Left lung (tissue), 10 donors: ENCODE measurements around the gene NELFE. TPM values are rescaled to one million over a fixed set of nuclear protein-coding genes. Genes with fewer than 3 reads are reported as not detected.
"Not testable (repeated sequence)": the region's sequence is repeated elsewhere in the genome, so short reads cannot be mapped to it uniquely, and the experiment has no call there.

ENCODE experiments used
- ATAC-seq: fragments of 200-7000 bp; cut with Tn5 transposase; one replicate; pipeline ENCODE4 v1.9.1; 2020; ENCODE audit warnings: moderate library complexity
- DNase-seq, 4 donors: peaks; one replicate each; pipeline ENCODE4 v3.0.0-alpha.2; 2013 to 2020
- H3K27ac ChIP-seq, 2 donors: fragments of 200-600 bp; sonication (generic) in 1 of 2; one replicate each; pipeline versions ENCODE4 v1.5.0 to v1.8.0; 2020 to 2021
- H3K27me3 ChIP-seq, 2 donors: fragments of 200-600 bp; sonication (generic) in 1 of 2; one replicate each; pipeline versions ENCODE4 v1.5.0 to v1.8.0; 2020 to 2021
- H3K36me3 ChIP-seq, 2 donors: fragments of 200-600 bp; sonication (generic) in 1 of 2; one replicate each; pipeline versions ENCODE4 v1.5.0 to v1.8.0; 2020 to 2021
- H3K4me1 ChIP-seq, 2 donors: fragments of 200-600 bp; one replicate each; pipeline ENCODE4 v1.8.0; 2021
- H3K4me3 ChIP-seq, 2 donors: fragments of 200-600 bp; sonication (generic) in 1 of 2; one replicate each; pipeline versions ENCODE4 v1.5.0 to v1.8.0; 2020 to 2021; ENCODE audit warnings: mild to moderate bottlenecking in 1 of 2
- H3K9me3 ChIP-seq, 2 donors: fragments of 200-600 bp; sonication (generic) in 1 of 2; one replicate each; pipeline versions ENCODE4 v1.5.0 to v1.8.0; 2020 to 2021
- intact Hi-C, 2 donors: fragments of 100-400 bp; cut with DNase I; formaldehyde crosslinking; loops; one replicate each; pipeline versions ENCODE4 v1.11.2 to v1.14.2; 2022
- polyA plus RNA-seq, 6 donors: library from polyadenylated mRNA; unstranded; fragments of 120-200 nt; gene quantifications; one replicate each; pipeline ENCODE4 v1.2.1, GENCODE V29; 2013; ENCODE audit not compliant: insufficient read length in 6 of 6
- total RNA-seq, 2 donors: library from RNA; stranded (reverse); fragmentation: NEBNext Ultra II Directional; extraction: Animal tissue kit (Norgen Biotek cat#: 25700); gene quantifications; one replicate each; pipeline ENCODE4 v1.2.1, GENCODE V29; 2021
- TF ChIP-seq, protein P1 (sequence below), 2 donors: fragments of 200-600 bp; sonication (generic) in 1 of 2; IDR thresholded peaks; one replicate each; pipeline versions ENCODE4 v1.5.0 to v1.8.0; 2021; ENCODE audit warnings: antibody characterized with exemption in 2 of 2
- donor health status: DM: no; HTN: yes; CAD: no.
- donor health status: DM: no; HTN: no; CAD: no.

The NELFE gene
- total and polyA plus RNA-seq, 8 donors, result 42.9 to 93.0 (median 81.4) TPM

DNA sequence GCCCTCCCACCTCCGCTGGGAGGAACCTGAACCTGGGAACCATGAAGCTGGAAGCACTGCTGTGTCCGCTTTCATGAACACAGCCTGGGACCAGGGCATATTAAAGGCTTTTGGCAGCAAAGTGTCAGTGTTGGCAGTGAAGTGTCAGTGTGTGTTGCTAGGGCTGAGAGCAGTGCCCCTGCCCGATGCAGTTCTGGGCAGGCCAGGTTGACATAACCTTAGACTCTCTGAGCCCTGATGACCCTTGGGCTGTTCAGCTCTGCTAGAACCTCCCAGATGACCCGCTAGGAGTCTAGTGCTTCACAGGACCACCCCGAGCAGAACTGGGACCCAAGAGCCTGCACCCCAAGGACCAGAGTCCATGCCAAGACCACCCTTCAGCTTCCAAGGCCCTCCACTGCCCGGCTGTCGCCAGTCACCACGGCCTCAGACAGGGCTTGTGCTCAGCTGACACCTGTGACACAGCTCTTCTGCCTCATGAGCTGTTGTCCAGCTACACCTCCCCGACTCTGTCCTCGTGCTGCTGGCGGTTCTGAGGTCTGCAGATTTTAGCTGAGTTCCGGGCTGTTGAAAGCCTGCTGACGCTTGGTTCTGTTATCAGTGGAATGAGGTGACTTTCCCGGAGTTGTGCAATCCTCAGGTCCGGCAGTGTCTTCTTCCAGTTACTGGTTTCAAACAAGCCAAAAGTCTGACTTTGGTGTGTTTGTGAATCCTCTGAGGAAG is 43.9 kb upstream of the NELFE start:
- H3K9me3 ChIP-seq, intact Hi-C loops, DNase-seq, H3K27ac ChIP-seq, H3K4me1 ChIP-seq, H3K36me3 ChIP-seq, H3K4me3 ChIP-seq, H3K27me3 ChIP-seq: not testable (repeated sequence)
- peak; percentile 31 for ATAC-seq

DNA sequence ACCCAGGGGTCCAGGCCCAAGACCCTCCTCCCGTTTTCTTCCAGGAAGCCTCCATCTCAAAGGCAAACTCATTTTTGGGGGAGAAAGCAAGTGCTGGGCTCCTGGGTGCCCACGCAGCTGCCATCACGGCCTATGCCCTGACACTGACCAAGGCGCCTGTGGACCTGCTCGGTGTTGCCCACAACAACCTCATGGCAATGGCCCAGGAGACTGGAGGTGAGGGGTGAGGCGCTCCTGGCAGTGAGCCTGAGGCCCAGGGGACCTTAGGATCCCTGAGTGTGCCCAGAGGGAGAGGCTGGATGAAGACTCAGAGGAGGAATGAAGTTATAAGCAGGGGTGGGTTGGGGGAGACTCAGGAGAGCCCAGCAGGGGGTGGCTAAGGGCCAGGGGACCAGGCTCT is 37.6 kb upstream of the NELFE start:
- intact Hi-C loops, H3K27me3 ChIP-seq, ATAC-seq, H3K36me3 ChIP-seq, H3K27ac ChIP-seq, H3K4me1 ChIP-seq, H3K4me3 ChIP-seq, H3K9me3 ChIP-seq: not testable (repeated sequence)
- DNase-seq, result peak in 1 of 4 donors; percentile 51

DNA sequence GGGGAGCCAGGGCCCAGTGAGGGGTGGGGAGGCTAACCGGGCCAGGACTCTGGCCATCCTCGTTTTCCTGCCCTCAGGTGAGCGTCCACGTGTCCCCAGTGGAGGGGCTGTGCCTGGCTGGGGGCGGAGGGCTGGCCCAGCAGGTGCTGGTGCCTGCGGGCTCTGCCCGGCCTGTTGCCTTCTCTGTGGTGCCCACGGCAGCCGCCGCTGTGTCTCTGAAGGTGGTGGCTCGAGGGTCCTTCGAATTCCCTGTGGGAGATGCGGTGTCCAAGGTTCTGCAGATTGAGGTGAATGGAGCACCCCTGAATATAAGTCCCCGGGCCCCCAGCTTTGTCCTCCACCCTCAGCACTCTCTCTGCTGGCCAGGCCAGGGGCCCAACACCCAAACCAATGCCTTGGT is 35.6 kb upstream of the NELFE start:
- H3K27me3 ChIP-seq, H3K4me1 ChIP-seq, H3K36me3 ChIP-seq, H3K27ac ChIP-seq, intact Hi-C loops, ATAC-seq, H3K4me3 ChIP-seq, H3K9me3 ChIP-seq: not testable (repeated sequence)
- DNase-seq, result peak in 1 of 4 donors; percentile 33

DNA sequence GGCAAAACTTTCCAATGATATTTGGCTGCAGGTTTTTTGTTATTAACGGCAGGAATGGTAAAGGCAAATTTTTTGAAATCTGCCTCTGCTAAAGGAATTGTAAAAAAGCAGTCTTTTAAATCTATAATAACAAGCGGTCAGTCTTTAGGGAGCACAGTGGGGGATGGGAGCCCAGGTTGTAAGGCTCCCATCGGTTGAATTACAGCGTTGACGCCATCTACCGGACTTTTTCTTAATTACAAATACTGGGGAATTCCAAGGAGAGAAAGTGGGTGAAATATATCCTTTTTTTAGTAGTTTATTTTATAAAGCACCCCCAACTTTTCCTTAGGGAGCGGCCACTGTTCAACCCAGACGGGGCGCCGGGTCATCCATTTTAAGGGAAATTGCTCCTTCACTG is 30.6 kb upstream of the NELFE start:
- H3K4me1 ChIP-seq, H3K27me3 ChIP-seq, intact Hi-C loops, H3K36me3 ChIP-seq, H3K9me3 ChIP-seq, H3K4me3 ChIP-seq, H3K27ac ChIP-seq, DNase-seq: not testable (repeated sequence)
- ATAC-seq, result peak; percentile 34

DNA sequence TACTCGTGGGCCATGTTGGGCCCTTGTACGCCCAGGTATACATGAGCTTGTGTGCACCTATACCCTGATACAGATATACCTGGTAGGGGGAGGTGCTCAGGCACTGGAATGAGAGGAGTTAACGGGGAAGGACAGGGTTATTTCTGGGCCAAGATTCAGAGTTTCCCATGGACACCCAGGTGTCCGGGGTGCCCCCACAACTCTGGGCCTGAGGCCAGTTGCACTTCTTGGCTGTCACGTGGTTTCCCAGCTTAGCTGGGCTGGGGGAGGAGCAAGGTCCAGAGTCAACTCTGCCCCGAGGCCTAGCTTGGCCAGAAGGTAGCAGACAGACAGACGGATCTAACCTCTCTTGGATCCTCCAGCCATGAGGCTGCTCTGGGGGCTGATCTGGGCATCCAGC is 23.0 kb upstream of the NELFE start, which contains the start of gene C4A:
C4A (plus strand) TSS at position 314 of the 400 bp plus-strand sequence; CDS start at position 365, 51 bp downstream.
- DNase-seq, H3K27me3 ChIP-seq, H3K4me3 ChIP-seq, H3K9me3 ChIP-seq, H3K4me1 ChIP-seq, intact Hi-C loops, H3K27ac ChIP-seq: not testable (repeated sequence)
- peak; percentile 90 for ATAC-seq
- H3K36me3 ChIP-seq, result peaks cover 0 to 14% of the 10 kb centered on the region in 2 donors

DNA sequence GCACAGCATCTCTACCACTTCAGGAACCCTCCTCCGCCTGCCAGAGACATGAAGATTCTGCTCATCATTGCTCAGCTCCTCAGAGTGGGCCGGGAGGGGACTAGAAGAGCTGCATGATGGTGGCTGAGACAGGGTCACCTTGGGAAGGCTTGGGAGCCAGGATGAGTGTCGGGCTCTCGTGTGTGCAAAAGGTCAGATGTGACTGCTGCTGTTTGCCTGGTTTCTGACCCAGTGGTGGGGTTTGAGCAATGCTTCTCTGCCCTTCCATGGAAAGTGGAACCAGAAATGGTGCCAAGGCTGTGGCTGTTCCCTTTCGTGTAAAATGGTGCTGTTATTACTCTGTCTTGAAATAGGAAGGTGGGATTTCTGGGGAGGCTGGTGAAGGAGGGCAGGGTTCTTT is 22.2 kb upstream of the NELFE start:
- intact Hi-C loops, H3K27ac ChIP-seq, ATAC-seq, DNase-seq, H3K9me3 ChIP-seq, H3K27me3 ChIP-seq, H3K4me1 ChIP-seq, H3K4me3 ChIP-seq: not testable (repeated sequence)
- peaks cover 0 to 14% of the 10 kb centered on the region in 2 donors for H3K36me3 ChIP-seq

DNA sequence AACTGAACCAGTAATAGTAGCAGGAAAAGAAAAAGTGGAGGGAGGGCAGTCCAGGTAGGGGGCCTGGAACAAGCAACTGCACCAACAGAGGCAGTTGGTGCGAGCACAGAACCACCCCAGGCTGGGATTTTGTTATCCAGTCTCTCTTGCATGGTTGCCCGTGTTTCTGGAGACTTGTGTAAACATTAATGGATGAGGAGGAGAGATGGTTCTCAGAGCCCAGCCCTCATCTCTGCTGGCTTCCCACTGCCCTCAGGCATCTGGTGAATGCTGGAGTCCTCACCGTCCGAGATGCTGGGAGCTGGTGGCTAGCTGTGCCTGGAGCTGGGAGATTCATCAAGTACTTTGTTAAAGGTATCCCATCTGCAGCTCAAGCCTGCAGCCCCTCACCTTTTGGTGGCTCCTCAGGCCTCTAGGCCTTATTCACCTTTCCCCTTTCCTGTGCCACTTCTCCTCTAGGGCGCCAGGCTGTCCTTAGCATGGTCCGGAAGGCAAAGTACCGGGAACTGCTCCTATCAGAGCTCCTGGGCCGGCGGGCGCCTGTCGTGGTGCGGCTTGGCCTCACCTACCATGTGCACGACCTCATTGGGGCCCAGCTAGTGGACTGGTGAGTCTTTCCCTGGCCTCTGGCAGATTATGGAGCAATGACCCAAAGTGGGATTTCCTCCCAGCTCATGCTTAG is 21.6 kb upstream of the NELFE start:
- H3K9me3 ChIP-seq, H3K4me1 ChIP-seq, H3K27ac ChIP-seq, H3K4me3 ChIP-seq, ATAC-seq, H3K27me3 ChIP-seq, intact Hi-C loops: not testable (repeated sequence)
- peak in 1 of 4 donors; percentile 63 for DNase-seq
- peaks cover 0 to 14% of the 10 kb centered on the region in 2 donors for H3K36me3 ChIP-seq

DNA sequence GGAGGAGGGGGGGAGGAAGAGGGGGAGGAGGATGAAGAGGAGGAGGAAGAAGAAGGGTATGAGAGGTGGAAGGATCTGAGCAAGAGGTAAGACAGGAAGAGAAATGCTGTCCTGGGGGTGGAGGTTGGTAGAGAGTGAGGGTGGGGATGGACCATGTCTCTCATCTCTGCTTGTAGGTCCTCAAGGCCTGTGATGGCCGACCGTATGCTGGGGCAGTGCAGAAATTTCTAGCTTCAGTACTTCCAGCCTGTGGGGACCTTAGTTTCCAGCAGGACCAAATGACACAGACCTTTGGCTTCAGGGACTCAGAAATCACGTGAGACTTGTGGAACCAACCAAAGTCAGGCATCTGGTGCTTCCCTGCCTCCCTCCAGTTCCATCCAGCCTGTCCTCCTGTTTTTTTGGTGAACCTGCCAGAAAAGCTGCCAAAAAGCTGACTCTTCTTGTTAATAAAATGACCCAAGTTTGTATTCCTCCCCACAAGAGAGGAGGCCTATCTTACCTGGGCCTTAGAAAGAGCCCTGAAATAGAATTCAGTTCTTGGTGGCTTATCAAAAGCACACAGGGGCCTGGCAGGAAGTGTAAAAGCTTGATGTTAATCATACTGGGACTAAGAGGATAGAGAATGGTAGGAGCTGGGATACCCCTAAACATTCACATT is 20.6 kb upstream of the NELFE start:
- Histone ChIP-seq H3K9me3 (no peaks in the 10 kb centered on the region), H3K4me1 (no peaks in the 10 kb centered on the region), H3K27me3 (no peaks in the 10 kb centered on the region), H3K27ac (no peak overlapping the region), H3K4me3 (no peak overlapping the region), H3K36me3 (peaks cover 0 to 14% of the 10 kb centered on the region in 2 donors)
- intact Hi-C loops, result no loop called here
- TF ChIP-seq, protein P1, sequence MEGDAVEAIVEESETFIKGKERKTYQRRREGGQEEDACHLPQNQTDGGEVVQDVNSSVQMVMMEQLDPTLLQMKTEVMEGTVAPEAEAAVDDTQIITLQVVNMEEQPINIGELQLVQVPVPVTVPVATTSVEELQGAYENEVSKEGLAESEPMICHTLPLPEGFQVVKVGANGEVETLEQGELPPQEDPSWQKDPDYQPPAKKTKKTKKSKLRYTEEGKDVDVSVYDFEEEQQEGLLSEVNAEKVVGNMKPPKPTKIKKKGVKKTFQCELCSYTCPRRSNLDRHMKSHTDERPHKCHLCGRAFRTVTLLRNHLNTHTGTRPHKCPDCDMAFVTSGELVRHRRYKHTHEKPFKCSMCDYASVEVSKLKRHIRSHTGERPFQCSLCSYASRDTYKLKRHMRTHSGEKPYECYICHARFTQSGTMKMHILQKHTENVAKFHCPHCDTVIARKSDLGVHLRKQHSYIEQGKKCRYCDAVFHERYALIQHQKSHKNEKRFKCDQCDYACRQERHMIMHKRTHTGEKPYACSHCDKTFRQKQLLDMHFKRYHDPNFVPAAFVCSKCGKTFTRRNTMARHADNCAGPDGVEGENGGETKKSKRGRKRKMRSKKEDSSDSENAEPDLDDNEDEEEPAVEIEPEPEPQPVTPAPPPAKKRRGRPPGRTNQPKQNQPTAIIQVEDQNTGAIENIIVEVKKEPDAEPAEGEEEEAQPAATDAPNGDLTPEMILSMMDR (IDR thresholded peaks at IDR 0.05), result no peak
- DNase-seq (peak in 1 of 4 donors; percentile 1), ATAC-seq (no peak)
